HG02678 (cell line): Measurements from ENCODE around the gene MTA1.
A peak's percentile ranks its signal among the peaks of the same experiment; 100 is the strongest.

Source experiments
- ATAC-seq: cut with Tn5 transposase; IDR thresholded peaks from one replicate; pipeline ENCODE4 v1.9.1; 2021; ENCODE audit warnings: mild to moderate bottlenecking, moderate library complexity; ENCODE audit not compliant: unreplicated experiment

MTA1 gene

DNA sequence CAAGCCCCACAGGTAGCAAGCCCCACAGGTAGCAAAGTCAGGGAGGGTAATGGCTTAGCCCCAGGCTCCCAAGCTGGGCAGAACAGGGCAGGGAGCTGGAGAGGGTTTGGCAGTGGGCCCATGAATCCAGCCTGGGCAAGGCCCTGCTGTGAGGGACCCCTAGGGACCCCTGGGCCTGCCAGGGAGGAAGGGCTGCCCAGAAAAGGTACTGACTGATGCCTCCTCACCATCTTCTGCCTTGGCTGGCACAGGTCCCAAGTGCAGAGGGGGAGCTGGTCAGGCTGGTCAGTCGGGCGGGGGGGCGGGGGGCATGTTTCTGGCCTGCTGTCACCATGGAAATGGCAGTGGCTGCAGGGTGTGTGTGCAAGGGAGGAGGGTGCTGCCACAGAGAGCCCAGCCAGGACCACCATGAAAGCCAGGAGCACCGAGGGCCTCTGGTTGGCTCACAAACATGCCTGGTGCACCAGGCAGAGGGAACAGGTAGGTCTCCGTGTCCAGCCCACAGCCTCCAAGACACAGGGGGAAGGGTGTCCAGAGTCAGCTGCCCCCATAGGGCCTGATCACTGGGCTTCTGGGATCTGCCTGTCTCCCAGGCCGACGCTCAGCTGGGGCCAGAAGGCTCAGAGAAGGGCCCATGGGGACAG, 53.5 kb downstream of the MTA1 start:
- ATAC-seq: no peak

DNA sequence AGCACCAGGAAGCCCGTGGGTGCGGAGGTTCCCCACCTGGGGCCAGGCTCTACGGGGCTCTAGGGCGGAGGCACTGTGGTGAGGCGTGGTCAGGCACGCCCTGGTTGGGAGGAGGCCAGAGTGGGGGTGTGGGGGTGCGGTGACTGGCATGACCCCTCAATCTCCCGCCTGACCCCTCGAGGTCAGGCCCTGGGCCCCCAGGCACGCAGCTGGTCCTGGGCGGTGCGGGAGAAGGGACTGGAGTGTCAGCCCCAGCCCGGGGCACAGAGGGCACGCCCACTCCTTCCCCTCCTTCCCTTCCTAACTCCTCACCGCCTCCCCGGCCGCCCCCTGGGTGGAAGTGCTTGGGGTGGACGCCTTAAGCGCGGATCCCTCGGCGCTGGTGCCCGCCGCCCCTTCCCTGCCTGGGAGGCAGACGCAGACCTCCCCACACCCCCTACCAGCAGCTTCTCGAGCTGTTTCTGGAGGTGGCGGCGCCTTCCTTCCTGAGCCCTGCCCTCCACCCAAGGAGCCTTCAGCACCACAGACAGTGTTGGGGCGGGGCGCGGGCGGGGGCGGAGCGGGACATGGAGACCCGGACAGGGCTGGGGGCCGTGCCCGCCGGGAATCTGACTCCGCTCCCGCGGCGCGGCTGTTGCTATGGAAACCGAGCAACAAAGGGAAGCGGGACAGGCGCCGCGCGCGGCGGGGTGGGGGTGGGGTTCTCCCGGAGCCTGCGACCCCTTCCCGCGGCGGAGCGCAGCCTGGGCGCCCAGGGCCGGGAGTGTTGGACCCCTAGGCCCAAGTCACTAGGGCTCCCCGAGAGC, 54.3 kb downstream of the MTA1 start:
- no peak for ATAC-seq

DNA sequence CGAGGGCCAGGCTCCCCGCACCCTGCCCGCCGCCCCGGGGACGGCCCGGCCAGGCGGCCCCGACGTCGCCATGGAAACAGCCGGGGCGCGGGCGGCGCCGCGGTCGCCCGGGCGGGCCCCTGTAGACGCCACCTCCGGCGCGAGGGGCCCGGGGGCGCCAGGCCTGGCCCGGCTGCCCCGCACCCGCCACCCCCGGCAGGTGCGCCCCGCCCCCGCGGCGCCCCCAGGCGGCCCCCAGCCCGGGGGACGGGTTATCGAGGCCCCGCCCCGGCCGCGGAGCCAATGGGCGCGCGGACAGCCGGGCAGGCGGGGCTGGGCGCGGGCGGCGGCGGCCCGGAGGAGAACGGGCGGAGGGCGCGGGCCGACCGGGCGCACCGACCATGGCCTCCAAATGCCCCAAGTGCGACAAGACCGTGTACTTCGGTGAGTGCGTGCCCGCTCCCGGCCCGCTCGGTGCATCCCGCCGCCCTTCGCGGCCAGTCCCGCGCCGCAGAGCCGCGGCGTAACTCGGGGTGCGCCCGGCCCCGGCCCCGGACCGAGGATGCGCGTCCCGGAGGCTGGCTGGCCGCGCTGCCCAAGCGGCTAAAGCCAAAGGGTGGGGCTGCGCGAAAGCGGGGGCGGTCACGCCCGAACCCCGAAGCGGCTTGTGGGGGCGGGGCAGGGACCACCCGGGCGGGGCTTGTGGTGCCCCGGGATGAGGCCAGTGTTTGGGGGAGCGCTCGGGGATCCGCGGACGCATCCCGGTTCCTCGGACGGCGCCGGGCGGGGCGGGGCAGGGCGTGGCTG, 55.0 kb downstream of the MTA1 start, which contains the start of gene CRIP2:
TSS of gene CRIP2 (plus strand) at position 339 of the 786 bp plus-strand sequence. CDS start at position 381, 42 bp downstream.
- no peak for ATAC-seq

DNA sequence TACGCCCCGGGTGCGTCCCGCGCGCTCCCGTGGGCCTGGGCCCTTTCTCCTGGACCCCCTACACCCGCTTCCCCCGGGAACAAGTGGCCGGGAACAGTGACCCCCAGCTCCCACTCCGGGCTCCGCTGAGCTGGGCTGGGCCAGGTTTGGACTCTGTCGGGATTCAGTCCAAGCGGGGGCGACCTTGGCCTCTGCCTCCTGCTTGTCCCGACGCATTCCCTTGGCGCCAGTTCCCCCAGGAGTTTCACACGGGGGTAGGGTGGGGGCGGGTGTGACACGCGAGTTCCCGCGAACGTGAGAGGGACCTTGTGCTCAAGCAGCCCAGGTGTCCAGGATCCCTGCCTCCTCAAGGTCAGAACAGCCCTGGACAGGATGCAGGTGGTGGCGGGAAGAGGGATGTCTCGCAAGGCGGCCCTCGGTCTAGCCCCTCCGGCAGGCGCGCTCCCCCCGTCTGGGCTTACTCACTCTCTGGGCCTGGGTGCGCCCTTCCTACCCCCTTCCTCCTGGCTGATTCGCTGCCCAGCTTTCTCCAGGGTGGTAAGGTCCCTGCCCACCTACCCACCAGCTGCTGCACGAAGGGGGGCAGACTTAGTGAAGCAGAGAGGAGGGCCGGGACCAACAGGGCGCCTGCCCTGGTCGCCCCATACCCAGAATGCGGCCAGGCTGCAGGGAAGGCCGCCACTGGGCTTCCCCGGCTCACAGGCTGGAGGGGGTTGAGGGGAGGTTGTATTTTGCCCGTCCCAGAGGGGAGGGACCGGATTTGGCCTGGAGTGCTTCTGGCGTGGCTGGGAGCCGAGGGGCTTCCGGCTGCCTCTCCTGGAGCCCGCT, 55.9 kb downstream of the MTA1 start:
- ATAC-seq: no peak

DNA sequence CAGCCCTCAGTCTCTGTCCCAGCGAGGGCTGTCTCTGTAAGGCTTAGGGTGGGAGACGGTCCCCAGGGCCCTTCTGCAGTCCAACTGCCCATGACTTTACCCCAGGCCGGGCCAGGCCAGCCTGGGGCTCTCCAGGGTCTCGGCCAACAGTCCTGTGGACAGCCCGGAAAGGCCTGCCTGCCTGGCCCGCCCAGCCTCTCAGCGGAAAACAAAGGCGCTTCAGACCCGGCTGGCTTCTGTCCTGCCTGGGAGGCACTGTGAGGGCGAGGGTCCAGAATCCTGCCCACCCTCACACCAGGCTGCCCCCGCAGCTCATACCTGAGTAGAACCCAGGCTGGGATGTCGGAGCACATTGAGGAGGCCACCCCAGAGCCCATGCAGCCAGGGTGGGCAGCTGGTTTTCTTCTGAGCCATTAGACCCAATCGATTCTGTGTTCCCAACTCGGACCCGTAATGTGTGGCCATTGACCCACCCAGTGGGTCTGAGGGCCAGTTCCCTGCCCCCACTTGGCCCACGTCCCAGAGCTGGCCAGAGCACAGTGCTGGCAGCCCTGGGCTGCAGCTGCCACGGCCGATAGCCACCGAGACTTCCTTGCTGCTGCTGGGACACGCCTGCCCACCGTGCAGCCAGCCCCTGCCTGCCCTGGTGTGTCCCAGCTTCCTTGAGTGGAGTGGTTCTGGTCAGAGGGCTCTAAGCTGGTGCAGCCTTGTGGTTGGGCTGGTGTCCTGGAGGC, 56.6 kb downstream of the MTA1 start:
- no peak for ATAC-seq

DNA sequence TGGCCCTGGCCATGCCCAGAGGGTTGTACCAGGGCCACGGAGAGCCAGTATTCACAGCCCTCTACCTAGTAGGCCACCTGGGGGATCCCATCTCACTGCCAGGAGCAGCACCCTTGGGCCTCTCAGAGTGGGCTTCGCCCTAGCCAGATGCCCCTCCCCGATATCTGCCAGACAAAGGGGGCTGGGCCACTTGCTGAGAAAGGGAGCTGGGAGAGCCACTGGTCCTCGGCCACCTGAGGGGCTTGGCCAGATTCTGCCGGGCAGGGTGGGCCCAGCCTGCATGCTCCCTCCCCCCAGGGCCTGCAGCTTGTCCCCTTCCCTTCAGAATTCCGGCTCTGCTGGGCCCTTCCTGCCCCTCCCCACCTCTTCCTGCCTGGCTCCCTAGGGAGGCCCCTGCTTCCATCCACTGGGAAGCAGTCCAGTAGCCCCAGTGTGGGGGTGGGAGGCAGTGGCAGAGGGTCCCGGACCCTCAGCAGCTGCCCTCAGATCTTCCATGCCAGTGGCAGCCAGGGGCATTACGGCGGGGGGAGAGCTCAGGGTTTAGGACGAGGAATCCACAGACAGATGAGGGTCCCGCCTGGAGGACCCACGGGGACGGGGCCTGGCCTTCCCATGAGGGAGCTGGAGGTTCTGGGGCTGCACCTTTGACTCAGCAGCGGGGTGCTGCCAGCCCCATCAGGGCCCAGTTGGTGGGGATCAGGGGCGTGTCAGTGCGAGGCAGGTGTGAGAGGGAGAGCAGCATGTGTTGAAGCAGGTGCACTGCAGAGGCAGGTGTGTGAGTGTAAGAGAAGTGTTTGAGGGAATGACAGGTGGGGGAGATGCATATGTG, 57.4 kb downstream of the MTA1 start:
- no peak for ATAC-seq

DNA sequence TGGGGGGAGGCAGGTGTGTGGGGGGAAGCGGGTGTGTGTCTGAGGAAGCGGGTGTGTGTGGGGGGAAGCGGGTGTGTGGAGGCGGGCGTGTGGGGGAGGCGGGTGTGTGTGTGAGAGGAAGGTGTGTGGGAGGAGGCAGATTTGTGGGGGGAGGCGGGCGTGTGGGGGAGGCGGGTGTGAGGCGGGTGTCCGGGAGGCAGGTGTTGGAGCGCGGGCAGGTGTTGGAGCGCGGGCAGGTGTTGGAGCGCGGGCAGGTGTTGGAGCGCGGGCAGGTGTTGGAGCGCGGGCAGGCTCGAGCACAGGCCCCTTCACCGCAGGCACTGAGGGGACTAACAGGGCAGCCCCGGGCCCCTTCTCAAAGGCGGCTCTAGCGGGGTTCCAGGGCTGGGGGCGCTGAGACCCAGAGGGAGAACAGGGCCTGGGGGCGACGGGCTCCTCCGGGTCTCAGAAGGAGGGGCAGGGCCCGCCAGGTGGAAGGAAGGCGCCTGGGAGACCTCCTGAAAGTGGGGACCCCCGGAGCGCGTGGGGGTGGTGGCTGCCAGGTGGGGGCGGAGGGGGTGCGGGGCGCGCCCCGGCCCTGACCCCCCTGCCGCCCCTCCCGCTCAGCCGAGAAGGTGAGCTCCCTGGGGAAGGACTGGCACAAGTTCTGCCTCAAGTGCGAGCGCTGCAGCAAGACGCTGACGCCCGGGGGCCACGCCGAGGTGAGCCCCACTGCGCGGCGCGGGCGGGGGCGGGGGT, 58.2 kb downstream of the MTA1 start:
- ATAC-seq: no peak

DNA sequence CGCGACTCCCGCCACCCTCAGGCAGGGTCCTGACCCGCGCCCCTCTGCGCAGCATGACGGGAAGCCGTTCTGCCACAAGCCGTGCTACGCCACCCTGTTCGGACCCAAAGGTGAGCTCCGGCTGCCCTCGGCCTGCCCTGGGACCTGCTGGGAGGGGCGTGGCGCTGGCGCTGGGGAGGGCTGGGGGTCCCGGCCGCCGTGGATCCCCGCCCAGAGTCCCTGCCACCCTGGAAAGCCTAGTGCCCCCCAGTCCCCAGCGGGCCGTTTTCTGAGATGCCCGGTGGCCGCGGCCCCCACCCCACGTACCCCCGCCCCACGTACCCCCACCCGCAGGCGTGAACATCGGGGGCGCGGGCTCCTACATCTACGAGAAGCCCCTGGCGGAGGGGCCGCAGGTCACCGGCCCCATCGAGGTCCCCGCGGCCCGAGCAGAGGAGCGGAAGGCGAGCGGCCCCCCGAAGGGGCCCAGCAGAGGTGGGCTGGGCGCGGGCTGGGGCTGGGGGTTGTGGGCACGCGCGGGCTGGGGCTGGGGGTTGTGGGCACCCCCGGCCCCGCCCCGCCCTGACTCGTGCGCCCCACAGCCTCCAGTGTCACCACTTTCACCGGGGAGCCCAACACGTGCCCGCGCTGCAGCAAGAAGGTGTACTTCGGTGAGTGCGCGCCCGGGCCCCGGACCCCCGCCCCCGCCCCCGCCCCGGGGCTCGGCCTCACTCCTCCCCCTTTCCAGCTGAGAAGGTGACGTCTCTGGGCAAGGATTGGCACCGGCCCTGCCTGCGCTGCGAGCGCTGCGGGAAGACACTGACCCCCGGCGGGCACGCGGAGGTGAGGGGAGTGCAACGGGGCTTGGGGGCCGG, 59.0 kb downstream of the MTA1 start:
- ATAC-seq: no peak

DNA sequence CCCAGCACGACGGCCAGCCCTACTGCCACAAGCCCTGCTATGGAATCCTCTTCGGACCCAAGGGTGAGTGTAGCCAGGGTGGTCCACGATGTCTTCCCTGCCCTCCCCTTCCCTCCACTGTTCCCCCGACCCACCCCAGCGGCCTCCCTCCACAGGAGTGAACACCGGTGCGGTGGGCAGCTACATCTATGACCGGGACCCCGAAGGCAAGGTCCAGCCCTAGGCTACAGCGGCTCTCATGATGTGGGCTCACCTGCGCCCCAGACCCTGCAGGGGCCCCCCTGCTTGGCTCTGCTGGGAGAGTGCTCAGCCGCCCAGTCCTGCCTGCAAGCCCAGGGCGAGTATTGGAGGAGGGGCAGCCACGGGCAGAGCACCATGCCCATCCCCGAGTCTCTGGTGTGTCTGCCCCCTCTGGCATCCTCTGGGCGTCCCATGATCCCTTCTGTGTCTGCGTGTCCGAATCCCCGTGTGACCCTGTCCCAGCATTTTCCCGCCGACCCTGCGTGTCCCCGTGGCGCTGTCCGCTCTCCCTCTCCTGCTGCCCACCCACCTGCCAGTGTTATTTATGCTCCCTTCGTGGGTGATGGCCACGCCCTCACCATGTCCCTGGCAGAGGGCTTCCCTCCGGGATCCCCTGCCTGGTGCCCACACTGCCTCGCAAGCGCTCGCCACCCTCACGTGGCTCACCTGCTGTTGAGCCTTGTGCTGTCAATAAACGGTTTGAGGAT, 60.0 kb downstream of the MTA1 start:
- no peak for ATAC-seq

DNA sequence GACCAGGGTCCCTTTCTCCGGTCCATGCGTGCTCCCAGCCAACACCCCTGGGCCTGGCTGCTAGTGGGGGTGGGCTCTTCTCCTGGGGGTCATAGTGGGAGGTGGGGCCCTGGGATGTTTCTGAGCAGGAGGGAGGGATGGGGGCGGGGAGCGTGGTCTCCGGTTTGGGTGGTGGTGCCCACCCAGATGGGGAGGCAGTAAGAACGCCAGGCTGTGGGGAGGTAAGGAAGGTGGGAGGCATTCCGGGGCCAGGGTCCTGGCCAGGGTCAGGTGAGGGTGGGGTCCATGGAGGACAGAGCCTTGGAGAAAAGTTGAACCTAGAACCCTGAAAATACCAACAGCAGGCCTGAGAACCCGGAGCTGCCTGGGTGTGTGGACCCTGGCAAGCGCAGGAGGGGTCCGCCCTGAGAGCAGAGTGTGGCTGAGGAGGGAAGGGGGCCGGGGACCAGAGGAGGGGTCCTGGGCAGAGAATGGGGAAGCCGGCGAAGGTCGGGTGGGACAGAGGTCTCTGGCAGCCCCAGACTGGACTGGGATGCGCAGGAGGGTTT, 60.6 kb downstream of the MTA1 start:
- ATAC-seq: no peak

DNA sequence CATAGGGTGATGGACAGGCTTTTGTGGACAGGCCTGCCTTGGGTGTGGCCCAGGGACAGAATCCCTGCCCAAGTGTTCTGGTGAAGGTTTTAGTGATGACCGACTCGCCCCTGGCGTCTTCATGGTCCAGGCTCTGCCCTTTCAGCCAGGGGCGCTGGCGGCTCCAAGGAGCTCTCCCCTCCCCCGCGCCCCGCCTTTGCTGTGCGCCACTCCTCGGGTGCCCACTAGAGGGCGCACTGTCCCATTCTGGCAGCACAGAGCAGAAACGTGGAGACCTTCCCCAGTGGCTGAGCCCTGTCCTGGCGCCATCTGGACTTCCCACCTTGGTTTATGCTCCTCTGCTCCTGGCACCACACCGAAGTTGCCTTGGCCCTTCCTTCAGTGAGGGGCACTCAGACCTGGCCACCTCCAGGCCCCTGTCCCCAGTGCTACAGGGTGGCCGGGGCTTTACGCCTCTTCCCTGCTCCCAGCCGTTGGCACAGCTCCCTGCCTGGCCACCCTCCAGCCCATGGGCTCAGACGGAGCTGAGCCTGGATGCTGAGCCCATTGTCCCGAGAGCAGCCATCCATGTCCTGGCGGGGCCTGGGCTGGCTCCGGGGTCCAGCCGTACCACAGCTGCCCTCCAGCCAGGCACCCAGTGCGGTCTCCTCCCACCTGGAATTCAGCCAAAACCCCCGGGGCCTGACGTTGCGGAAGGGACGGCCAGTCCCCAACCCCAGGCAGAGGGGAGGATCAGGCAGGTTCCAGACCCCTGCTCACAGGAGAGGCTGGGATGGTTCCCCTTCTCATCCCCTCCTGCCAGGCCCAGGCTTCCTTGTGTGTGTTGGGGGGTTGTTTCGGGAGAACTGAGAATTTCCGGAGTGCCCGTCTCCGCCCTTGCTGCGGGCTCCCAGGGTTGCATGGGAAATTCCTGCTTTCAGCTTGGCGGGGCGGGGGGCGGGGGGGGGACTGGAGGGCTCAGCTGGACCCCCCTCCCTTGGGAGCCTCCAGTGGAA, 61.5 kb downstream of the MTA1 start:
- ATAC-seq: peak; percentile 57

DNA sequence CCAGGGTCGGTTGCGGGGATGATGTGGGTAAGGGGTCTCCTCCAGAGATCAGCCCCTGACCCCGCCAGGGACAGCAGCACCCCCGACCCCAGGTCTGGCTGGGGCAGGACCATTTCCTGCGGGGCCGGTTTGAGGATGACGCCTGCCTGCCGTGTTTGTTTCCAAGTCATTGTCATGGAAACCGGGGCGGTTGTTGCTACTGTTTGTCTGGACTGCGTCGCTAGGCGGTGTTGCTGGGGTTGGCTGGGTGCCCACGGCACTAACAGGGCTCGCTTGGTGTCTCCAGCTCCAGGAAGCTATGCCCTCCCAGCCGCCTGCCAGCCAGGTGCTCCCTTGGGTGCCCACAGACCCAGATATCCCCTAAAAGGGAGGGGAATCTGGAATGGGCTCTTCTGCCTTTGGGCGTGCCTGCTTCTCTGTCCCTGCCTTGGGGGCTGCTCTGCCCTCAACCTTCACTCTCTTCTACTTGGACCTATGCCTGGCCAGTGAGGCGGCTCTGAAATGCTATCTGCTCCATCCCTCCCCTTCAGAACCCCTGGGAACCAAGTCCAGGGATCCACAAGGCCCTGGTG, 62.3 kb downstream of the MTA1 start:
- ATAC-seq: peak; percentile 53

DNA sequence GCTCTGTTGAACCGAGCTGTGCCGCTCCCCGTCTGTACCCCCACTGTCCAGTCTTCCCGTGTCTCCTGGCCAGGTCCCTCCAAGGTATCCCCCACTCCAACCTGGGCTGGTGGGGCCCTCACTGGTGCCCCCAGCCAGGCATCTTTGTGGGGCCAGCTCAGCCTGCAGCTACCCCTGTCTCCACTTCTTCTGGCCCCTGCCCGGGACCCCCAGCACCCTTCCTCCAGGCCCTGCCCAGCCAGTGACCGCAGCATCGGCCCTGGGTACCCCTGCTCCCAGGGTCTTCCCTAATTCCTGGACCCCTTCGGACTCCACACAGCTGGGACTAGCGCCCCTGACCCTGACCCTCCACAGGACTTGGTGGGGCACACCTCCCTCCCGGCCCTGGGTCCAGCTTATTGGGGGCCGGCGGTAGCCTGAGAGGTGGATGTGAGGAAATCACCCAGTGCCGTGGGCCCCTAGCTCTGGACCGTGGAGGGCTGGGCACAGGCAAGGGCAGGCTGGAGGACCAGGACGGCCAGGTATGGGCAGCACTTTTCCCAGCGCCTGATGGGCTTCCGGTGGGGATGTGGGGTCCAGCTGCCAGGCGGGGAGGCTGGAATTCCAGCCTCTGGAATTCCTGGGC, 63.0 kb downstream of the MTA1 start:
- ATAC-seq: no peak

DNA sequence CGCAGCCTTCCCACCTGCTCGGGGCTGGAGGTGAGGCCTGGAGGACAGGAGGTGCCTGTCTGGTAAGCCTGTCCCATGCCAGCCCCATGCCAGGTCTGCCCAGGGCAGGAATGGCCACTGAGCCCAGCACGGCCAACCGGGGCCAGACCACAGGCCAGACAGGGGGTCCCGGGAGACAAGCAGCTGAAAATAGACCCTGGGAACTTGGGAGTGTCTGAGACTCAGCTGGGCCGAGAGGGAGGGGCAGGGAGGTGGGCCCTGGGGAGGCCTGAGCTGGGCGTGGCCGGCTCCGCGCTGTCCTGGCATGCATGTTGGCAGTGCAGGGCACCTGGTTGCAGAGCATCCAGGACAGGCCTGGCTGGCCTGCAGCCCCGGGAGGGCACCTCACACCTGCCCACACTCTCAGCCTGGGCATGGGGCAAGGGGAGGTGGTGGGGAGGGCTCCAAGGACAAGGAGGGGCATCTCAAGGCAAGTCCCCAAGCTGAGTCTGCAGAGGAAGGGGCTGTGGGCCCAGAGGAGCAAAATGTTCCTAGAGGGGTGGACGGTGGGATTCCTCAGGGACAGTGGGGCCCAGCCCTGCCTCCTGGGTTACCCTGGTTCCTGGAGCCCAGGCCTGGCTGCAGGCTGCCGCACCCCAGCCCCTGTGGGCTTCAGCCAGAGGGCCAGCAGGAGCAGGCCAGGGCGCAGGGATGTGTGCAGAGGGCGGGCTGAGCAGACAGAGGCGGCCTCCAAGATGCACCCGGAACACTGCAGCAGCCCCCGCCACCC, 63.9 kb downstream of the MTA1 start:
- ATAC-seq: no peak
